OCI-LY7 (cell line): ENCODE results near the gene TYW1. TPM values are rescaled to one million over a fixed set of nuclear protein-coding genes. Genes with fewer than 3 reads are reported as not detected.
"Not testable (repeated sequence)": the region's sequence is repeated elsewhere in the genome, so short reads cannot be mapped to it uniquely, and the experiment has no call there.

Experiments
- BruUV-seq: library from RNA; stranded (reverse); fragments of 400-500 nt; replicated peaks from 2 replicates; lab custom pipeline; 2021; lab: Mats Ljungman, UMichigan
- CTCF ChIA-PET: fragments of 300-600 bp; sonication (Branson Sonifier 250); formaldehyde crosslinking; loops from one replicate; lab custom pipeline; 2022; ENCODE audit warnings: antibody characterized with exemption; ENCODE audit not compliant: unreplicated experiment; lab: Charles Lee
- POLR2A ChIA-PET: fragments of 300-600 bp; sonication (Branson Sonifier 250); formaldehyde crosslinking; loops from one replicate; lab custom pipeline; 2022; ENCODE audit warnings: antibody characterized with exemption; lab: Charles Lee
- DNase-seq: peaks from one replicate; pipeline ENCODE4 v3.0.0-alpha.2; 2015; ENCODE audit warnings: low spot score
- H2AFZ ChIP-seq: fragments of 200-600 bp; sonication (generic), shearing (Covaris generic); 2 replicates; pipeline ENCODE4 v1.6.1; 2014; ENCODE audit warnings: mild to moderate bottlenecking, antibody characterized with exemption, low read length, moderate library complexity
- H3K27ac ChIP-seq: fragments of 200-600 bp; sonication (generic); 2 replicates; pipeline ENCODE4 v1.5.1; 2014; ENCODE audit warnings: mixed run types, low read depth, mild to moderate bottlenecking, moderate library complexity, low read length, inconsistent platforms; ENCODE audit not compliant: poor library complexity, severe bottlenecking
- H3K36me3 ChIP-seq: fragments of 200-600 bp; sonication (generic); 2 replicates; pipeline ENCODE4 v1.6.1; 2014; ENCODE audit warnings: mild to moderate bottlenecking, antibody characterized with exemption, low read length, moderate library complexity, mixed read lengths; ENCODE audit not compliant: insufficient read depth
- H3K4me1 ChIP-seq: fragments of 200-600 bp; sonication (generic); 2 replicates; pipeline ENCODE4 v1.5.1; 2014; ENCODE audit warnings: mild to moderate bottlenecking, low read length; ENCODE audit not compliant: insufficient read depth, poor library complexity, severe bottlenecking
- H3K4me2 ChIP-seq: fragments of 200-600 bp; sonication (generic); 2 replicates; pipeline ENCODE4 v1.6.1; 2014; ENCODE audit warnings: mild to moderate bottlenecking, low read length
- H3K4me3 ChIP-seq: fragments of 200-600 bp; sonication (generic); 2 replicates; pipeline ENCODE4 v1.5.1; 2014; ENCODE audit warnings: mild to moderate bottlenecking, low read depth, low read length; ENCODE audit not compliant: poor library complexity, severe bottlenecking
- H3K79me2 ChIP-seq: fragments of 200-600 bp; sonication (generic); 2 replicates; pipeline ENCODE4 v1.6.1; 2016; ENCODE audit warnings: low read depth, mild to moderate bottlenecking, low read length, moderate library complexity, mixed read lengths; ENCODE audit not compliant: insufficient read depth
- H3K9me2 ChIP-seq: fragments of 200-600 bp; sonication (generic); 2 replicates; pipeline ENCODE4 v1.6.1; 2016; ENCODE audit warnings: mild to moderate bottlenecking, low read length, mixed read lengths; ENCODE audit not compliant: insufficient read depth
- H3K9me3 ChIP-seq: fragments of 200-600 bp; sonication (generic); 2 replicates; pipeline ENCODE4 v1.6.1; 2014; ENCODE audit warnings: mild to moderate bottlenecking, mixed run types, low read length, mixed read lengths
- H4K20me1 ChIP-seq: fragments of 200-600 bp; sonication (generic); 2 replicates; pipeline ENCODE4 v1.6.1; 2014; ENCODE audit warnings: mild to moderate bottlenecking, antibody characterized with exemption, low read length, moderate library complexity, mixed read lengths; ENCODE audit not compliant: insufficient read depth
- CTCF ChIP-seq: fragments of 200-600 bp; sonication (generic); conservative IDR thresholded peaks from 2 replicates; pipeline ENCODE4 v1.5.1; 2014; ENCODE audit warnings: mild to moderate bottlenecking, antibody characterized with exemption, low read length, moderate library complexity, mixed read lengths
- EZH2phosphoT487 ChIP-seq: fragments of 200-600 bp; sonication (generic); IDR thresholded peaks from 2 replicates; pipeline ENCODE4 v1.6.1; 2018; ENCODE audit warnings: low read depth, borderline replicate concordance, mild to moderate bottlenecking, mixed run types, antibody characterized with exemption, low read length, moderate library complexity, mixed read lengths
- intact Hi-C: fragments of 100-400 bp; cut with micrococcal nuclease; formaldehyde crosslinking; loops from one replicate; pipeline ENCODE4 v1.10.0; 2022; ENCODE audit not compliant: unreplicated experiment
- total RNA-seq, 2 experiments: library from RNA; depleted of rRNA in 1 of 2; stranded (reverse); fragments of >200 nt in 1 of 2; shearing (Covaris generic) in 1 of 2; gene quantifications; 2 replicates each; pipeline ENCODE4 v1.2.3, GENCODE V29; 2014 to 2022

TYW1 gene
- total RNA-seq, 2 experiments from 2014 or later: 17.3 to 22.3 TPM

GRCh38 chr7:67049908-67050307 lies 53.3 kb downstream of the TYW1 start:
- H3K36me3 ChIP-seq: peaks cover 43% of the 10 kb centered on the region
- intact Hi-C loops, CTCF ChIA-PET, H3K4me2 ChIP-seq, DNase-seq, H3K4me1 ChIP-seq, H3K9me3 ChIP-seq, H3K4me3 ChIP-seq, H3K79me2 ChIP-seq, H3K27ac ChIP-seq, H2AFZ ChIP-seq, H4K20me1 ChIP-seq, BruUV-seq, POLR2A ChIA-PET, H3K9me2 ChIP-seq: not testable (repeated sequence)

- H3K9me2 ChIP-seq, H3K79me2 ChIP-seq, DNase-seq, H3K4me3 ChIP-seq, CTCF ChIA-PET, BruUV-seq, H4K20me1 ChIP-seq, POLR2A ChIA-PET, H3K27ac ChIP-seq, H3K4me1 ChIP-seq, H2AFZ ChIP-seq, H3K4me2 ChIP-seq, intact Hi-C loops, H3K9me3 ChIP-seq: not testable (repeated sequence)
- H3K36me3 ChIP-seq: peaks cover 40% of the 10 kb centered on the region
Measured at GRCh38 chr7:67052161-67052560, 55.5 kb downstream of the TYW1 start.

DNA sequence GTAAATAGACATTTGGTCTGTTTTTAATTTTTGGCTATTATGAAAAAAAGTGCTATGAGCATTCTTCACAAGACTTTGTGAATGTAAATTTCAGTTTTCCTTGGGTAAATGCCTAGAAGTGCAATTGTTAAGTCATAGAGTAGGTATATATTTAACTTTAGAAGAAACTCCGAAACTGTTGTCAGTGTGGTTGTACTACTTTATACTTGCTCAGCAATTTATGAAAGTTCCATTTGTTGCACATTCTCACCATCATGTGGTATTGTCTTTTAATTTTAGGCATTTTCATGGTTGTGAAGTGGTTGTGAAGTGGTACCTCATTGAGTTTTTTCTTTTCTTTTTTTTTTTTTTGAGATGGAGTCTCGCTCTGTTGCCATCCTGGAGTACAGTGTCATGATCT lies 60.0 kb downstream of the TYW1 start:
- POLR2A ChIA-PET: no interaction called here
- CTCF ChIA-PET: no interaction called here

DNA sequence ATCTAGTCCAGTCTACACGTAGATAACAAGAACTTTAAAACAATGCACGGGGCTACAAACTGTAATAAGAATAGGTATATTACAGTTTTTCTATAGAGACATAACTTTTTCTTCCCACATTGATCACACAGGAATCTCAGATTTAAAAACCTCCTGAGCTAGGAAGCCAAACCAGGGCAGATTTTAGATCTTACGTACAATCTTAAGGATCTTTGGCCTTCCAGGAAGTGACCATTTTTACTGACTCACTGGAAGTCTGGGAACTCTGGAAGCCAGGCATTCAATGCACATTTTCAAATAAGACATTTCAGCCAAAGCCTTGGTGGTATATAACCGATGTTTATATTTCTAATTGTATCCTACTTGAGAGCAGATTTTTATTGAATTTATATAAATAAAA lies 64.7 kb downstream of the TYW1 start:
- H3K4me1 ChIP-seq, POLR2A ChIA-PET, H3K9me2 ChIP-seq, H3K79me2 ChIP-seq, BruUV-seq, H3K27ac ChIP-seq, CTCF ChIA-PET, H3K4me2 ChIP-seq, H3K9me3 ChIP-seq, intact Hi-C loops, H4K20me1 ChIP-seq, DNase-seq, H3K4me3 ChIP-seq, H2AFZ ChIP-seq: not testable (repeated sequence)
- peaks cover 44% of the 10 kb centered on the region for H3K36me3 ChIP-seq

More for the DNA sequence above, 60.0 kb downstream of the TYW1 start:
- no peaks in the 10 kb centered on the region for H3K9me2 ChIP-seq
- no TSS peak for BruUV-seq
- no peak overlapping the region for H3K4me2 ChIP-seq
- H3K9me3 ChIP-seq: no peaks in the 10 kb centered on the region
- H2AFZ ChIP-seq: no peak overlapping the region
- H3K27ac ChIP-seq: no peak overlapping the region
- DNase-seq: no peak
- peaks cover 51% of the 10 kb centered on the region for H3K36me3 ChIP-seq
- H3K79me2 ChIP-seq: no peaks in the 10 kb centered on the region
- H3K4me1 ChIP-seq: no peaks in the 10 kb centered on the region
- no peak overlapping the region for H3K4me3 ChIP-seq
- intact Hi-C loops: no loop called here
- TF ChIP-seq EZH2phosphoT487: no peak
- no peak for TF ChIP-seq CTCF
- no peaks in the 10 kb centered on the region for H4K20me1 ChIP-seq

- H3K4me3 ChIP-seq, H3K9me2 ChIP-seq, H3K79me2 ChIP-seq, CTCF ChIA-PET, DNase-seq, H2AFZ ChIP-seq, POLR2A ChIA-PET, H4K20me1 ChIP-seq, H3K4me2 ChIP-seq, H3K27ac ChIP-seq, intact Hi-C loops, H3K4me1 ChIP-seq, BruUV-seq, H3K9me3 ChIP-seq: not testable (repeated sequence)
- peaks cover 47% of the 10 kb centered on the region for H3K36me3 ChIP-seq
Measured at GRCh38 chr7:67062802-67063201, 66.2 kb downstream of the TYW1 start.

DNA sequence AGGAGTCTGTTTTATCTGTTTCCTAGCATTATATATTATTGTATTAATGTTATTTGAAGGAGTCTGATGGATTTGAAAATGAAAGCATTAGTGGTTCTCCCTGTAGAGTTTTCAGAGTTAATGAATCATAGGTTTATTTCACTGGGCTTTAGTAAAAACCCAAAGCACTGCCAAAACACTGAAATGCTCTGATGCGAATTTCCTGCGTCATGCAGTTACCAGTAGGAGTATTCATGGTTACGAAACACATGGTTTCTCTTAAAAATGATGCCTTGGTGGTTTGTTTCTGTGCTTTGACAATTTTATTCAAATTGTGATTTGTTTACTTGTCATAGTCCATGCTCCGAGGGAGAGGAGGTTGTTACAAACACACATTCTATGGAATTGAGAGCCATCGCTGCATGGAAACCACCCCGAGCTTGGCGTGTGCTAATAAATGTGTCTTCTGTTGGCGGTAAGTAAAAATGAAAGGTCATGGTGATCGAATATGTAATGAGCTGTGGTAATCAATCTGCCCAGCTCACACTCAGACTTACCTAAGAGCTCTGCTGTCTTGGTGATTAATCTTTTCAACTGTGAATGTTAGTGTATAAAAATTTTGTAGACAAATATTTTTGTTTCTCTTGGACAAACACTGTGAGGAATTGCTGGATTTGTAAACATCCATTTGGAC lies 70.5 kb downstream of the TYW1 start:
- BruUV-seq, POLR2A ChIA-PET: not testable (repeated sequence)

More for the DNA sequence above, 70.5 kb downstream of the TYW1 start:
- H4K20me1 ChIP-seq, H3K27ac ChIP-seq, intact Hi-C loops, H3K4me3 ChIP-seq, H3K9me2 ChIP-seq, CTCF ChIA-PET, H3K79me2 ChIP-seq, H3K4me2 ChIP-seq, H3K4me1 ChIP-seq, DNase-seq, H3K9me3 ChIP-seq, H2AFZ ChIP-seq: not testable (repeated sequence)
- H3K36me3 ChIP-seq: peaks cover 57% of the 10 kb centered on the region
